Suppressor macrophage treated with lipopolysaccharide for 4 hours (primary cell): ENCODE results near the gene CBX1.

ENCODE experiments used
- DNase-seq: peaks from one replicate; pipeline ENCODE4 v3.0.0-alpha.2; 2020

The CBX1 gene

GRCh38 chr17:48101012-48101720 is at the start of gene CBX1:
Gene CBX1, minus strand, starts transcription at chr17:48101478. Its CDS starts 24,474 bp downstream, at chr17:48077004.
- peak; percentile 96 for DNase-seq

- no peak for DNase-seq
These were observed 49.3 kb upstream of the CBX1 start for GRCh38 chr17:48150597-48151001.

DNA sequence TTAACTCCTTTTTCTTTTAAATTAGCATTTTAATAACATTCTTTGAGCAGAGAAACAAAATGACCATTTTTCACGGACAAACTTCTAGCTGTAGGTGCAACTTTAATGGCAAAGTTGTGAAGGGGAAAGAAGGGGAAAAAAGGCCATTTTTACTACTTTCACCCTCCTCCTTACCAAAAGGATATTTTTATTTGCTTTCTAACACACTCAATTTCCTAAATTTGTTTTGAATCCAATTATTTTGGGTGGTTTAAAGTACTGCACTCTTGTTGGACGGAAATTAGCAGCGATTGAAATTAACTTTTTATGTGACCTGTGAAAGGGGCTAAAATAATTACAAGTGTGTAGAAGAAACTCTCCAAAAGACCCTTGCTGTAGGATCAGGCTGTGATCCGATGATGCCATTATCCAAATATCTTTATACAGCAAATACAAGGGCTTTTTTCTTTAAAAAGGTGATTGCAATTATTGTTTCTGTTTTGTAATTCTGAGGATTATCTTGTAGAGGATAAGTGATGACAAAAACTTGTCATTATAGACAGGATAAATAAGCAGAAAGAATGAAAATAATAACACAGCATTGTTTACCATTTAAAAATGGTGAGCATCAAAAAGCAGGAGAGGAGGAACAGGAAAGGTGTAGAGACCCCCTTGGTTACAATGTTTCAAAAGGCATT is 48.6 kb upstream of the CBX1 start:
- no peak for DNase-seq

DNA sequence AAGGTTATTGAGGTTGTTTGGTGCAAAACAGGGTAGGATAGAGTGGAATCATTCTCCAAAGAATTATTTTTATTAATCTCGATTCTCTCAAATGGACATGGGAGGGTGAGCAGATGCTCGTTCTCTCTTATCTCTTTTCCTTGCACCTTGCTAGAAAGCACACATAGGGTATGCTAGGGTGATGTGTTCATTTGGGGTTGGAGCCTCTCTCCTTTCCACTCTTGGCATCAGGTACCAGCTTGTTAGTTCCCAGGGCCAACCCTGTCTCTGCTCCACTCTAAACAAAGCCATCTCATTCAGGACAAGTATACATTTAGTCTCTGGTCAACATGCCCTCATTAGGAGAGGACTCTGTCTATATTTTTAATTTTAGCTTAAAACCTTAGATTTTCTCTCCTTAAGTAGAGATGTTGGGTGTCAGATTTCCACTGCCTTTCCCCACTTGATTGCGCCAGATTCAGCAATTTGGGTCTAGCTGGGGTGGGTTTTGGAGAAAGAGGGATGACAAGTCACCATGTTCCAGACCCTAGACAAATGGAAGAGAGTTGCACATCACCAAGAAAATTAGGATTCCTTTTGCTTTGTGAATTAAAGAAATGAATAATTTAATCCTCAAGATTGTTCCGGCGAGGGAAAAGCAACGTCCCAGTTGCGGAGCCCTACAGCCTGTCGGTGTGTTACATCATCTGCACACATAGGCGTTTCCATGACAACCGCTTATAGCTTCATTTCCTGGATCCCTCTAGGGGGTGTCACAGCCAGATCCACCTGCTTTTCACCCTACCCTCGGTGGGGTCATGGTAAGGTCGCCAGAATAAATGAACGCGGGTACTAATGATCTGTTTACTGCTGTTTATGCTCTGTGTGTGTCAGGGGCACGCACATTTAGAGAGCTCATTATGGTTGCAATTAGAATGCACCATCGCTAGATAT is 47.8 kb upstream of the CBX1 start:
- DNase-seq: no peak

DNA sequence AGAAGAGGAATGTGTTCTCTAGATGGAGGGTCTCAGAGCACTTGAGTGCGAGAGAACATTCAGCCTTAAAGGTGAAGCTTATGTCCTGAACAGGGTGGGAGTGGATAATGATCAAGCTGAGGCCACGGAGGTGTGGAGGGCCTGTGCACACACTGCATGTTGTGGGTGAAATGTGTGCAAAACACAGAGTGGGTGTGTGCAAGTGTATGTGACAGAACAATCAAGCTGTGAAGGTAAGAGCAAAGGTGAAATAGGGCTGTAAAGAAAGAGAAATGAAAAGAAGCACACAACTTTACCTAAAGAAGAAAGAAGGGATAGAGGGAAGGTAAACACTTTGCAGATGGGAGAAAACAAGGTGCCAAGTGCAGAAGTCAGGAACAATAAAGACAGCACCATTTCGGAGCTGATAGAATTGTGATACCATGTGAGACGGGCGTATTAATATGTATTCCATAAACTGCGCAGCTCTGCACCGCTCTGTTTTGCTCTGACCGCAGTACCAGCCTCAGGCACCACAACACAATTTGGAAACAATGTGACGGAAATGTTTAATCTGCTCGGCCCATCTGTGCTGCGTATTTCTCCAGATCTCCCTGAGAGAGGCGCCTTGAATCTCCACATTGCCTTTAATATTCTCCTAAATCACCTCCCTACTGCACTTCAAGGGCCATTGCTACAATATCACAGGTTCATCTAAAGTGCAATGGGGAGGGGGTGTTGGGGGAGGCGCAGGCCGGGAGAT is 46.9 kb upstream of the CBX1 start:
- DNase-seq: no peak

DNA sequence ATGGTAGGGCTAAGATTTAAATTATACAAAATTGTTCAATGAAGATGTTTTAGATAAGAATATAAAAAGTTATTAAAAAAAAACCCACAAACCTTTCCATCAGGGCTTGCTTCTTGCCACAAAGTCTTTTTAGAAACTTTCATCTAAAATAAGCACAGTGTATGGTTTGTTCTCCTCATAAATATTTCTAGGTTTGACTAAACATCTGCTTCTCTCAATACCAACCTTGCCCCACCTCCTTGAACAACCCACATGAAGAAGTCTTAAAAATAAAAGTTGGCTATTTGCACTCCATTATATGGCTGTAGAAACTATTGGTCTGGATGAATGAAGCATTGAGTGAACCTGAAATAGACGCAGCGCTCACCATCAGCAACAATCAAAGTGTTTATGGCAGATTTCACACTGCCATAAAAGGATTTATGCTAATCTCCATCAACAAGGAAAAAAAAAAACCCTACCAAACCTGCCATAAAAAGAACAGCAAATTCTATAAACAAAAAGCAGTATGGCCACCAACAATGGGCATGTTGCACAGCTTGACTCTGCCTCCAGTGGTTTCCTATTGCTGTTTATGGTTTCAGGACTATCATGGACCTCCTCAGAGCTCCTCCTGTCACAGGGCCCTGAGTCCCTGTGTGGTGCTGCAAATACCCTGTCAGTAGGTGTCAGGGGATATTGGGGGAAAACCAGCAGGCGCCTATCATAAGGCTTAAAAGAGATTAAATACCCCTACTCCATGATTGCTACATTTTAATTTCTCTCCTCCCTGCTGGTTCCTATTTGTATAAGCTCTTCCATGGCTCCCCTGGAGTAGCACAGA is 43.9 kb upstream of the CBX1 start:
- no peak for DNase-seq

DNA sequence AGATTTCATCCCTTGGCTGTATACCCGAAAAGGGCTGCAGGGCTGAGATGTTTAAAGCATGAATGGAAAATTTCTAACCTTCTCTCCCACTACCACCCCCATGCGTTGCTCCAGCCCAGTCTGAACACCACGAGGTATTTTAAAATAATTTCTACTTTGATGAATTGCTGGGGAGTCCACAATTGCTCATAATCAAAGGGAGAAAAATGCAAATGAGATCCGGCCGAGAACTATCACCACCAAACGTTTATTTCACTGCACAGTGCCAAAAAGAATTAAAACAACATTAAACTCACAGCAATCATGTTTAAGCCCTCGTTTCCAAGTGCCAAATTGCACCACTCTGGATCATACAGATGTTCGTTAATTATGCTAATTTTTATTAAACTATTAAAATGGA is 43.0 kb upstream of the CBX1 start:
- no peak for DNase-seq

DNA sequence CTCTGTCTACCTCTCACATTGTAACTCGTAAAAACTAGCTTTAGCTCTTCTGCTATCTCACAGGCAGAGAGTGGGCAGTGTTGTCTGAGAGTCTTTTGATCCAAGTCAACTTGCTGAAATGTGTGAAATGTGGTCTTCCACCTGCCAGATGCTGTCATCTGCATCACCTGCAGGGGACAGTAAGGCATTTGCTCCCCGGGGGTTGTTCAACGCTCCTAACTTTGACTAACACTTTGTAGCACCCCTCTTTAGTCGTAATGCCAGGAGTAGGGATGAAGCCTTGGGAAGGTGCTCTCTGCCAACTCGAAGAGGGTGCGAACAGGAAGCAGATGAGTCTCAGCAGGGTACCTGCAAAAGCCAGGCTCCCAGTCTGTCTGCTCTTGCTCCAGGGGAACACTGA is 42.4 kb upstream of the CBX1 start:
- DNase-seq: no peak

- DNase-seq: peak; percentile 79
These were observed 38.7 kb upstream of the CBX1 start for GRCh38 chr17:48139944-48140343.

DNA sequence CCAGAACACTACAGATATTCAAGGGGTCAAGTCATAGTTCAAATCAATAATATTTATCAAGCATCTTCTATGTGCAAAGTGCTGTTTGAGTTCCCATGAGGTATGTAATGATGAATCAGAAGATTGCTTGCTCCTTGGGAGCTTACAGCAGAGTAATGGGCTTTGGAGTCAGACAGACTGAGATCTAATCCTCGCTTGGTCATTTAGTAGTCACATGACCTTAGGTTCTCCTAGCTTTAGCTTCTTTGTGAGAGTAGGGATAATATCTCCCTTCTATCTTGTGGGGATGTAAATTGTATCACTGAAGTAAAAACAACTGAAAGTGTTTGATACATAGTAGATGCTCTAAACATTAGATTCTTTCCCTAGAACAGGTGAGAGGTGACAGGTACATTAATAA is 36.4 kb upstream of the CBX1 start:
- no peak for DNase-seq

DNA sequence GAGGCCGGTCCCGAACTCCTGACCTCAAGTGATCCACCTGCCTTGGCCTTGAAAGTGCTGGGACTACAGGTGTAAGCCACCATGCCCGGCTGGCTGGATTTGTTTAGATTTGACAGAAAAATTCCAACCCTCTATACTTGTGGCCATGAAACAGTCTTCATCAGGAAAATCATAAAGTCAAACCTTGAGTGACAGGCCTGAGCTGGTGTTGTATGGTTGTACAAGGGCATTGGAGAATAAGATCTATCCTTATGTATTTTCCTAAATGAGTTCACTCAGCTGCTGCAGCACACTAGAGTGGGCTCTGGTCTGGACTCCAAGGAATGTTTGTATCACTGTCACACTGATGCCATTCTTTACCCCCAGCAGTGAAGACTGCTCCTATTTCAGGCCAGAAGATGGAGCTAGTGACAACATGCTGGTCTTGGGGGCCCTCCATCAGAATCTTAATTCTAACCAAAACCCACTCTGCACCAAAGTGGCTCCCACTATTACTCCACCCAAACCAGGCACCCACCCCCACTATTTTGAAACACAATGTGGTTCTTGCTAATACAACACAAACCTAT is 33.7 kb upstream of the CBX1 start:
- DNase-seq: no peak

GRCh38 chr17:48132385-48132784 is 31.1 kb upstream of the CBX1 start:
- peak; percentile 32 for DNase-seq

DNA sequence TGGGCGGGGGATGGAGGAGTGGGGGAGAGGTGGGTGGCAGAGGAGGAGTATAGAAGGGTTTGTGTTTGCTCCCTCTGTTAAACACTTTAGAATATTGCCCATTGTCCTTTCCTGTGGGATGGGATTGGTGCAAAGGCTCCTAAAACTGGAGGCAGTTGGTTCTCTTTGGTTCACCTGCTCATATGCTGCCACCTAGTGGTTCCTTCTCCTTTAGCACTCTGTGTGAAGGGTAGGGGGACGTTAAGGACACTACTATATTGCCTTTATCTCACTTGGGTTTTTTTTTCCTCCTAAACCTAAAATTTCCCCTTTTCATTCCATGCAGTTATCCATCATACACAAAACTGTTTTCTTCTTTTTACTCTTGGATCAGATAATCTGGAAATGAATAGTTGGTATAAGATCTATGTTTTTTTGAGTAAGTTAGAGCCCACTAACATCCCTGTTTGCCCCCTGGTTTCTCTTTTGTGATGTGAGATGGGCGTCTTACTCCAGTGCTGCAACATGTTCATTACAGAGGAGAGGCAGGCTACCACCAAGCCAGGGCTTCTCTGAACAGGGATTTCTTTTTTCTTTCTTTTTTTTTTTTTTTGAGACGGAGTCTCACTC is 30.0 kb upstream of the CBX1 start:
- DNase-seq: peak; percentile 76

GRCh38 chr17:48129981-48130380 is 28.7 kb upstream of the CBX1 start:
- no peak for DNase-seq

DNA sequence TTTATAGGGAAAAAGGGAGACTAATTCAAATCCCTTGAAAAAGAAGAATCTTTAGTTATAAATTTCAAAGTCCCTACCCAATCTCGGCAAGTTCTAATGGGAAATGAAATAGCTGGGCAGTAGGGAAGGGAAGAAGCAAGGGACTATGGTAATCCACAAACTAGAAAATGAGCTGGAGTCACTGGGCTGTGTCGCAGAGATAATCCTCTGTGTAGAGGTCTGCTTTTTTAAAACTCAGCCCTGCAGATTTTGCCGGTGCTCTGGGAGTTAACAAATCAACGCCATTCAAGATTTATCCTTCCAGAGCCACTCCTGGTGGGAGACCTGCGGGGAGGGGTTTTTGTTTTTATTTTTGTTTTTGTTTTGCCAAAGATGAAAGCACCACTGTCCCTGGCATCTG is 27.1 kb upstream of the CBX1 start:
- DNase-seq: no peak

GRCh38 chr17:48127371-48128051 is 26.2 kb upstream of the CBX1 start:
- no peak for DNase-seq

DNA sequence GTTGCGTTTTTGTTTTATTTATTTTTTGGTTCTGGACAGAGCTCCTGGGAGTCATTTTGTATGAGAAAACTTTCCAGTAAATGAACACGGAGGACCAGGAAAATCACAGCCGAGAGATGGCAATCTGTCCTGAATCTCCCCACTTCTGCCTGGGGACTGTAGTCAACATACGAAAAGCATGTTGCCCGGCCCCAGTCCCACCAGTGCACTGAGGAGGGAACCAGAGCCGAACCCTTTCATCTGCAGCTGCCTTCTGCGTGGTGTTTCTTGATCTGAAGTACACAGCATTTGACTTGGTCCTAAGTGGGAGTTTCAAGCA is 25.2 kb upstream of the CBX1 start:
- DNase-seq: no peak

DNA sequence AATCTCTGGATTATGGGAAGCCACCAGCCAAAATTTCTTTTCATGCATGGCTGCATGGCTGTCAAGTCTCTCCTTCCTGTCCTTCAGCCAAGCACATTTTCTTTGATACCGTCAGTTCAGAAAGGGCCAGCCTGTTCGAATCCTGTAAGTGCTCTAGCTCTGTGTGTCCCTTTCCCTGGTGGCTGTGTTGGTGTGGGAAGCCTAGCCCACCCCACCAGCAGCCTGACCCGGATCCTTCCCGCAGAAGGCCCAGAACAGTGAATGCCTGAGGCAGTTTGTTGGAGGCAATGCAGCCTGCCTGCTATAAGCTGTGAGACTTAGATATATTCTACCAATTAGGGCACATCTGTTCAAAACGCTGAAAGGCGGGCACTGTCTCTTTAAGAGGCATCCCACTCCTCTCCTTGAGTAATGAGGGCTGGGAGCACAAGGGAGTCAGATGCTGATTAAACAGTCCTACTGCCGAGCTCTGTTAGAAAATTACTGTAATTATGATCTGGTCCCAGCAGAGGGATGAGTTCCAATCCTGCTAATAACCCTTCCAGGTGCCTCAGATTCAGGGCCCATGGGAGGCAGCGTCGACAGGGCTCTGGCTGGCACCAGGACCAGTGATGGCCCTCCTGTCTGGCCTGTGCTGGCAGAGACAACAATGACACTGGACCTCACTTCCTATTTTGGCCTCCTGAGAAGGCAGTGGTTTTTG is 24.7 kb upstream of the CBX1 start:
- DNase-seq: no peak

DNA sequence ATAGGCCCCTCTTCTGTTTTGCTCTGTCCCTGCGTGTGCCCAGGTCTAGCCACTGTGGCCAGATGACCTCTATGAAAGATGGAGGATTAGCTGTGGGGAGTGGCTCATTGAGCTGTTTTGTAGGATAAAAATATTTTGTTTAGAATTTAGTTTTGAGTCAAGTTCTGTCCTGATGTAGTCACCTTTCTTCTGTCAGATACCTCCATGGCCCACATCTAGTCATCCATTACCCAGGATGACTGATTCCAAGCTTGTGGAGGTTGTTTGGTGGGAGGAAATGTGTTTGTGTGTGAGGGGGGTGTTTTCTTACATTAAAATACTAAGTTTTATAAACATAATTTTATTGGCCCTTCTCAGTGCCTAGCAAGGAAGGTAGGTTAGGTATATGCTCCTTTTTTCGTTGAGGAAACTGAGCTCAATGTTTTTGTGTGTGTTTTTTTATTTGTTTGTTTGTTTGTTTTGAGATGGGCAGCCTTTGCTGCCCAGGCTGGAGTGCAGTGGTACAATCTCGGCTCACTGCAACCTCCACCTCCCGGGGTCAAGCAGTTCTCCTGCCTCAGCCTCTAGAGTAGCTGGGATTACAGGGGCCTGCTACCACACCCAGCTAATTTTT is 22.6 kb upstream of the CBX1 start:
- DNase-seq: no peak

DNA sequence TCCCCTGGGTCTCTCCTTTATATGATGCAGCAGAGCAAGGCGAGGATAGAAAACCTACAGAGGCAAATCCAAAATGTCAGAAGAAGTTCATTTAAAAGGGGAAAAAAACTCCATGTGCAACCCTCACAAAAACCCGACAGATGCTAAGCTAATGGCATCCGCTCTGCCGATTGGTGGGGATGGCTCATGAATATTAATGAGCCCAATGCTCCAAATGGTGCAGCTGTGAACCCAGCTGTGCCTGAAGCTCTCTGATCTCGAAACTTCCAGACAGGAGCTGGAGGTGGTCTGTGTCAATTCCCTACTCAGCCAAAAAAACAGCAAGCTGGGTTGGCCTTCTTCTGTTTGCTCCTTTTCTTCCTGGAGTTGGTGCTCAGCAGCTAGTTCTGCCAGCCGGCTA is 21.8 kb upstream of the CBX1 start:
- DNase-seq: no peak
